GM18909 (cell line): ENCODE results near the gene SERTAD1.

Experiments
- ATAC-seq: cut with Tn5 transposase; IDR thresholded peaks from one replicate; pipeline ENCODE4 v1.9.1; 2021; ENCODE audit warnings: mild to moderate bottlenecking; ENCODE audit not compliant: unreplicated experiment, poor library complexity

SERTAD1 gene

GRCh38 chr19:40380199-40381037, 45.4 kb downstream of the SERTAD1 start:
- no peak for ATAC-seq

DNA sequence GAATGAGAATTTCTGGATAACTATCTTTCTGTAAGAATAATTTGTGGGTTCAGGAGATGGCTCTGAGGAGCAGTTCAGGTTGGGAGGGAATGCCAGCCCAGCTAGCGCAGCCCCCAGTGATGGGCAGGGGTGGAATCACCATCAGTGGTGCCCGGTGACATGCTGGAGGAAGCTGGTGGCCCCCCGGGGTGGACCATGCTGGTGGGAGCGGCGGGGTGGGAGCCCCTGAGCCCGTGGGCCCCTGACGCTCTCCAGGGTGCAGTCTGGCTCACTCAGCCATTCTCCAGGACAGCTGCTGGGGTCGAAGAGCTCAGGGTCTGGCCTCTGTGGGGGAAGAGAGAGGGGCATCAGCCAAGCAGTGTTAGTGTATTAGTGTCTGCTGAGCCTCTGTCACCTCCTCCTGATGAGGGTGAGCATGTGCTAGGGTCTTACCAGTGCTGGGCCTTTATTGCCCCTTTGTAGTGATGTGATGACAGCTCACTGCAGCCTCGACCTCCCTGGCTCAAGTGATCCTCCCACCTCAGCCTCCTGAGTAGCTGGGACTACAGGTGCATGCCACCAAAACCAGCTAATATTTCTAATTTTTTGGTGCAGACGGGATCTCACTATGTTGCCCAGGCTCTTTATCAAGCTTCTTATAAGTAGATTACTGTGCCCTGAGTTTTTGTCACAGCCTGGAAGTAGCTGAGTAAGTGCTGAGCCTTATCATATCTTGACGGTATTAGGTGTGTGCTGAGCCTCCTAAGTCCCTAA, 46.2 kb downstream of the SERTAD1 start:
- no peak for ATAC-seq

DNA sequence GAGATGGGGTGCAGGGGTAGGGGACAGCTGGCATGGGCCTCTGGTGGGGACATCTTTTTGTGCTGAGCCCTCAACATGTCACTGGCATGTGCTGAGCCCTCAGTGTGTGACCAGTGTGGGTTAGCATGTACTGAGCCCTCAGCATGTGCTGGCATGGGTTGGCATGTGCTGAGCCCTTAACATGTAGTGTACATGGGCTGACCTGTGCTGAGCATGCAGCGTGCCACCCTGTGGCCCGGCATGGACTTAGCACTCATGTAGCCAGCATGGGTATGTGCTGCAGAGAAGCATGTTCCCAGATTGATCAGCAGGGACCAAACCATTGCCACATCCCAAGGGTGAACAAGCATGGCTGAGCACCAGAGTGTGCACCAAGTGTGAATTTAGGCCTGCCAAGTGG, 47.3 kb downstream of the SERTAD1 start:
- no peak for ATAC-seq

- no peak for ATAC-seq
Measured at GRCh38 chr19:40377876-40378385, 47.9 kb downstream of the SERTAD1 start.

DNA sequence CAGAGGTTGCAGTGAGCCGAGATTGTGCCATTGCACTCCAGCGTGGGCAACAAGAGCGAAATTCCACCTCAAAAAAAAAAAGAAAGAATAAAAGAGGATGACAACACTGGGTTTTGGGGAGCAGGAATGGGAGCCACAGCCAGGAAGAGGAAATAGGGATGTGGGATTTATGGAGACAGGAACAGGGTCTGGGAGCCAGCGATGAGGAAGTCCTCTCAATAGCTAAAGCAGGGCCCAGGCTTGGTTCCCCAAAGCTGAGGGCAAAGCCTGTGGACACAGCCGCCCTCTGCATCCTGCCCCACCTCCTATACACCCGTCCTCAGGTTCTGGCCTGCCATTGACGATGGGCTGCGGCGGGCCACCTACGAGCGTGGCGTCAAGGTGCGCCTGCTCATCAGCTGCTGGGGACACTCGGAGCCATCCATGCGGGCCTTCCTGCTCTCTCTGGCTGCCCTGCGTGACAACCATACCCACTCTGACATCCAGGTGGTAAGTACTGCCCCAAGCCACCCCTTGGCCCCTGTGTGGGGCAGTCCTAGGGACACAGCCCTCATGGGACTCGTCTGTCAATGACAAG, 49.4 kb downstream of the SERTAD1 start:
- ATAC-seq: no peak

GRCh38 chr19:40374084-40374483, 51.7 kb downstream of the SERTAD1 start:
- ATAC-seq: no peak

- no peak for ATAC-seq
Measured at GRCh38 chr19:40371802-40372122, 54.0 kb downstream of the SERTAD1 start.
